Endothelial cell of umbilical vein (primary cell): ENCODE measurements around the gene GRID1. TPM values are rescaled to one million over a fixed set of nuclear protein-coding genes. Genes with fewer than 3 reads are reported as not detected.

Source experiments
- BruUV-seq: library from RNA; stranded (reverse); fragments of 400-500 nt; replicated peaks from 2 replicates; lab custom pipeline; 2021; lab: Mats Ljungman, UMichigan
- CTCF ChIA-PET: fragments of 300-600, 350-600 bp; sonication (Branson Sonifier 250); formaldehyde crosslinking; loops from one replicate; lab custom pipeline; 2021; ENCODE audit warnings: antibody characterized with exemption, inconsistent platforms; lab: Charles Lee
- POLR2A ChIA-PET: fragments of 300-600, 350-600 bp; sonication (Branson Sonifier 250); formaldehyde crosslinking; loops from one replicate; lab custom pipeline; 2021; ENCODE audit warnings: antibody characterized with exemption, inconsistent platforms; lab: Charles Lee
- DNase-seq: peaks from one replicate; pipeline ENCODE4 v3.0.0-alpha.2; 2011; ENCODE audit warnings: low read depth, low spot score
- FAIRE-seq: peaks from 2 replicates; lab custom pipeline; 2011; peaks lifted over from hg19 to GRCh38; lab: Jason Lieb, UNC
- H2AFZ ChIP-seq: 2 replicates; pipeline ENCODE4 v1.6.0; 2012; ENCODE audit warnings: low read depth, low read length, control low read depth, inconsistent platforms
- H3K27ac ChIP-seq: 2 replicates; pipeline ENCODE4 v1.5.1; 2011; ENCODE audit warnings: low read depth, mild to moderate bottlenecking, control low read depth, low read length, moderate library complexity; ENCODE audit not compliant: insufficient read depth
- H3K27me3 ChIP-seq, 2 experiments: 2 replicates each; pipeline versions ENCODE4 v1.6.0 to v1.6.1; 2011; ENCODE audit warnings: low read length in 2 of 2, mixed read lengths in 1 of 2; ENCODE audit not compliant: control insufficient read depth in 2 of 2, insufficient read depth in 2 of 2
- H3K36me3 ChIP-seq, 2 experiments: 2 replicates in 1 of 2; 3 replicates in 1 of 2; pipeline ENCODE4 v1.5.1; 2011; ENCODE audit warnings: low read length in 2 of 2, mild to moderate bottlenecking in 1 of 2, moderate library complexity in 1 of 2; ENCODE audit not compliant: control insufficient read depth in 2 of 2, insufficient read depth in 2 of 2; ENCODE audit errors: extremely low read depth in 1 of 2
- H3K4me1 ChIP-seq: 3 replicates; pipeline ENCODE4 v1.5.1; 2011; ENCODE audit warnings: mild to moderate bottlenecking, low read length; ENCODE audit not compliant: control insufficient read depth, insufficient read depth; ENCODE audit errors: extremely low read depth
- H3K4me2 ChIP-seq: 2 replicates; pipeline ENCODE4 v1.6.1; 2011; ENCODE audit warnings: low read length, control low read depth, mixed read lengths; ENCODE audit not compliant: insufficient read depth
- H3K4me3 ChIP-seq, 3 experiments: fragments of 200-600 bp in 1 of 3; sonication (generic), shearing (Covaris generic) in 1 of 3; replicated peaks in 1 of 3; 2 replicates each; pipeline ENCODE4 v1.5.1; 2011 to 2016; ENCODE audit warnings: control low read depth in 3 of 3, low read length in 3 of 3, mild to moderate bottlenecking in 2 of 3, inconsistent platforms in 1 of 3, low read depth in 1 of 3, moderate library complexity in 1 of 3; ENCODE audit not compliant: insufficient read depth in 1 of 3
- H3K79me2 ChIP-seq: 2 replicates; pipeline ENCODE4 v1.6.0; 2012; ENCODE audit warnings: low read length, inconsistent platforms; ENCODE audit not compliant: control insufficient read depth, insufficient read depth
- H3K9ac ChIP-seq: replicated peaks from 2 replicates; pipeline ENCODE3; 2011; ENCODE audit warnings: low read length, control low read depth; ENCODE audit not compliant: insufficient read depth; ENCODE audit errors: extremely low read depth
- H3K9me1 ChIP-seq: replicated peaks from 3 replicates; pipeline ENCODE4 v1.6.0; 2011; ENCODE audit warnings: mild to moderate bottlenecking, low read length; ENCODE audit not compliant: control insufficient read depth, insufficient read depth; ENCODE audit errors: extremely low read depth
- H3K9me3 ChIP-seq: replicated peaks from 2 replicates; pipeline ENCODE4 v1.5.1; 2012; ENCODE audit warnings: low read length, inconsistent platforms; ENCODE audit not compliant: control insufficient read depth, insufficient read depth
- H4K20me1 ChIP-seq: replicated peaks from 2 replicates; pipeline ENCODE3; 2011; ENCODE audit warnings: mild to moderate bottlenecking, low read length; ENCODE audit not compliant: control insufficient read depth, insufficient read depth; ENCODE audit errors: extremely low read depth
- CTCF ChIP-seq, 2 donors: IDR thresholded peaks; 1 replicate in 1 of 2; 2 replicates in 1 of 2; pipeline ENCODE4 v1.5.1; 2011; ENCODE audit warnings: low read length in 2 of 2, mild to moderate bottlenecking in 2 of 2, moderate library complexity in 2 of 2, control low read depth in 1 of 2, inconsistent platforms in 1 of 2, low read depth in 1 of 2; ENCODE audit not compliant: insufficient read depth in 1 of 2; ENCODE audit errors: extremely low read depth in 1 of 2
- EZH2 ChIP-seq: IDR thresholded peaks from 2 replicates; pipeline ENCODE4 v1.6.1; 2012; ENCODE audit warnings: borderline replicate concordance, low read depth, mild to moderate bottlenecking, moderate library complexity, low read length, inconsistent platforms; ENCODE audit not compliant: severe bottlenecking
- FOS ChIP-seq: IDR thresholded peaks from 2 replicates; pipeline ENCODE4 v1.6.1; 2011; ENCODE audit warnings: mild to moderate bottlenecking, low read length, moderate library complexity, borderline replicate concordance; ENCODE audit not compliant: insufficient read depth
- GATA2 ChIP-seq: IDR thresholded peaks from 2 replicates; pipeline ENCODE4 v1.7.0; 2011; ENCODE audit warnings: low read depth, mild to moderate bottlenecking, moderate library complexity, mixed read lengths, low read length; ENCODE audit not compliant: insufficient read length, insufficient read depth
- JUN ChIP-seq: IDR thresholded peaks from 2 replicates; pipeline ENCODE4 v1.6.1; 2011; ENCODE audit warnings: borderline replicate concordance, low read depth; ENCODE audit not compliant: insufficient read length, insufficient read depth
- MAX ChIP-seq: IDR thresholded peaks from 2 replicates; pipeline ENCODE4 v1.6.1; 2011; ENCODE audit not compliant: insufficient read depth, insufficient read length
- MYC ChIP-seq: IDR thresholded peaks from one replicate; pipeline ENCODE4 v1.6.1; 2011; ENCODE audit warnings: mild to moderate bottlenecking, low read depth, low read length
- POLR2A ChIP-seq: IDR thresholded peaks from 2 replicates; pipeline ENCODE4 v1.6.1; 2012; ENCODE audit warnings: low read depth, mild to moderate bottlenecking, control low read depth, low read length
- POLR2AphosphoS5 ChIP-seq: IDR thresholded peaks from 2 replicates; pipeline ENCODE4 v1.6.1; 2012; ENCODE audit warnings: low read depth, mild to moderate bottlenecking, control low read depth, low read length, moderate library complexity; ENCODE audit not compliant: insufficient read depth
- dilution Hi-C: fragments of 300-500 bp; cut with MboI; formaldehyde crosslinking; loops from one replicate; pipeline ENCODE4 v1.15.0; 2019; ENCODE audit warnings: low sequenced_read_pairs; ENCODE audit not compliant: extremely low pct_ligation_motif_present
- intact Hi-C: fragments of 100-400 bp; cut with micrococcal nuclease; formaldehyde crosslinking; loops from one replicate; pipeline ENCODE4 v1.10.0; 2022
- polyA plus RNA-seq, 4 experiments: library from polyadenylated mRNA; depleted of rRNA in 3 of 4; stranded (reverse) in 3 of 4; unstranded in 1 of 4; fragments of >200 nt; gene quantifications; 2 replicates each; pipeline versions ENCODE4 v1.2.1 to v1.2.3, GENCODE V29; 2011 to 2012; ENCODE audit warnings: missing spikeins in 1 of 4
- total RNA-seq: library from RNA; stranded (reverse); gene quantifications from 2 replicates; pipeline ENCODE4 v1.2.3, GENCODE V29; 2021

The GRID1 gene
- total and polyA plus RNA-seq, 2 donors (not counting 3 experiments of a cell fraction or from before 2014, with no cell fraction given), result not detected

GRCh38 chr10:85993140-85993539 is 373.5 kb downstream of the GRID1 start:
- DNase-seq (no peak), FAIRE-seq (no peak)
- Histone ChIP-seq H3K9me1 (no peaks in the 10 kb centered on the region), H3K9me3 (no peaks in the 10 kb centered on the region), H2AFZ (no peak overlapping the region), H3K27ac (no peak overlapping the region), H4K20me1 (no peaks in the 10 kb centered on the region), H3K36me3 (no peaks in the 10 kb centered on the region), H3K4me1 (no peaks in the 10 kb centered on the region), H3K4me2 (no peak overlapping the region), H3K4me3 (no peak overlapping the region), H3K27me3 (no peaks in the 10 kb centered on the region), H3K9ac (no peak overlapping the region), H3K79me2 (no peaks in the 10 kb centered on the region)
- POLR2A ChIA-PET, result no interaction called here
- no TSS peak for BruUV-seq
- dilution Hi-C loops (no loop called here), intact Hi-C loops (no loop called here)
- no peak for TF ChIP-seq POLR2AphosphoS5
- no peak for TF ChIP-seq CTCF (IDR thresholded peaks at IDR 0.05; ENCODE audit: extremely low read depth in 1 of 2, insufficient read depth in 1 of 2, low read depth in 1 of 2, low read length in 2 of 2)
- TF ChIP-seq JUN, result no peak
- CTCF ChIA-PET, result no interaction called here

GRCh38 chr10:85992324-85992723 is 374.3 kb downstream of the GRID1 start:
- POLR2A ChIA-PET, result no interaction called here
- no TSS peak for BruUV-seq

More at GRCh38 chr10:85992324-85992723, 374.3 kb downstream of the GRID1 start:
- Histone ChIP-seq H3K27ac (no peak overlapping the region), H3K4me1 (no peaks in the 10 kb centered on the region), H3K9ac (no peak overlapping the region), H2AFZ (no peak overlapping the region), H3K4me2 (no peak overlapping the region), H3K4me3 (no peak overlapping the region), H4K20me1 (no peaks in the 10 kb centered on the region), H3K36me3 (no peaks in the 10 kb centered on the region), H3K79me2 (no peaks in the 10 kb centered on the region), H3K9me1 (no peaks in the 10 kb centered on the region), H3K27me3 (no peaks in the 10 kb centered on the region), H3K9me3 (no peaks in the 10 kb centered on the region)
- dilution Hi-C loops, result no loop called here
- CTCF ChIA-PET, result no interaction called here
- TF ChIP-seq JUN, result no peak
- TF ChIP-seq FOS, result no peak
- no peak for TF ChIP-seq EZH2
- TF ChIP-seq GATA2, result no peak
- TF ChIP-seq MAX, result no peak
- TF ChIP-seq POLR2A, result no peak
- no peak for TF ChIP-seq MYC
- TF ChIP-seq POLR2AphosphoS5, result no peak
- DNase-seq, result no peak
- no peak for FAIRE-seq
- intact Hi-C loops, result no loop called here
